ENCODE results near the gene SETBP1. TPM values are rescaled to one million over a fixed set of nuclear protein-coding genes. Genes with fewer than 3 reads are reported as not detected.

Gene SETBP1
- total RNA-seq, 1 donor from 2014 or later = 12.4 TPM

DNA sequence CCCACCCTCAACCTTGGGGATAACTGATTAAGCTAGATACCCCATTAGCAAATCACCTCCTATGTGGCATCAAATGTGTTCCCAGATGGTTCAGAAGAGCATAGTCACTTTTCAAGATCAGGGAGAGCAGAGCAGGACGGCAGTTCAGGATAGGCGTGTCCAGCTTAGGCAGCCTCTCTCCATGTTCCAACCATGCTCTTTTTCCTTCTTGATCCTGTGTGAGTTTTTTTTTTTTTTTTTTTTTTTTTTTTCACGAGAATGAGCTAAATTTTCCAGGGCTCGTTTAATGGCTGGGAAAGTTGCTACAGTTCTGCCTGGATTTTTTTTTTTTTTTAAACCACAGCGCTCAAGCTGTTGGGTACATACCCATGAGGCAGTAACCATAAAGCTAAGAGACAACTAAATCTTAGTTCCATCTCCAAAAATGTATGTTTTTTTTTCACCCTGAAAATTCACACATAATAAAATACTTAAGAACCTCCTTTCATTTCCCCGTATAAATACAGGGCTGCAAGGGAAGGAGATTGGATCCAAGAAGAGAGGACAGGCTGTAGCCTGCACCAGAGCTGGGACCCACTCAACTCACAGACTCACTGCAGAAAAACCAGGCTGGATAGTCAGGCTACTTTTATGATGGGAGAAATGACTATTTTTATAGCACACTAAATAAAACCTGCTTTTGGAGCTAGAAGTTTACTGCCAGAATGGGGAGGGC is 244.3 kb downstream of the SETBP1 start:
- TF ChIP-seq CTCF (IDR thresholded peaks at IDR 0.05; ENCODE audit: insufficient read depth, low read depth, low read length) (no peak), EZH2 (IDR thresholded peaks at IDR 0.05; ENCODE audit: insufficient read depth, low read length) (no peak)
- H3K36me3 ChIP-seq (ENCODE audit: insufficient read depth, low read length) = no peaks in the 10 kb centered on the region
- no peaks in the 10 kb centered on the region for H3K79me2 ChIP-seq (ENCODE audit: insufficient read depth, low read length)
- H3K9ac ChIP-seq (ENCODE audit: low read length) = no peak overlapping the region
- no peak for DNase-seq (ENCODE audit: low read depth)
- peaks cover 2% of the 10 kb centered on the region for H3K27me3 Mint-ChIP-seq (ENCODE audit: low read depth, unreplicated experiment)
- no peaks in the 10 kb centered on the region for H3K36me3 Mint-ChIP-seq (ENCODE audit: low read depth, unreplicated experiment)
- H3K4me1 Mint-ChIP-seq (ENCODE audit: low read depth, unreplicated experiment) = peaks cover 5% of the 10 kb centered on the region
- no peak overlapping the region for H3K27ac Mint-ChIP-seq (ENCODE audit: unreplicated experiment)
- no peak overlapping the region for H3K4me3 ChIP-seq (ENCODE audit: insufficient read depth, low read depth, low read length)
- no peaks in the 10 kb centered on the region for H3K4me1 ChIP-seq (ENCODE audit: insufficient read depth, low read length)
- no peaks in the 10 kb centered on the region for H3K27me3 ChIP-seq (ENCODE audit: insufficient read depth, low read length)
- FAIRE-seq = no peak
- H4K20me1 ChIP-seq (ENCODE audit: insufficient read depth, low read length) = no peaks in the 10 kb centered on the region
- H3K9me3 ChIP-seq (ENCODE audit: insufficient read depth, low read depth, low read length) = no peaks in the 10 kb centered on the region
- H2AFZ ChIP-seq (ENCODE audit: low read depth, low read length) = no peak overlapping the region
- H3K4me2 ChIP-seq (ENCODE audit: low read length) = no peak overlapping the region
- H3K27ac ChIP-seq (ENCODE audit: low read depth, low read length) = no peak overlapping the region
- no peaks in the 10 kb centered on the region for H3K9me3 Mint-ChIP-seq (ENCODE audit: unreplicated experiment)
- no peak overlapping the region for H3K4me3 Mint-ChIP-seq (ENCODE audit: unreplicated experiment)

- H3K9me3 Mint-ChIP-seq (ENCODE audit: unreplicated experiment) = peaks cover 2% of the 10 kb centered on the region
- no peak overlapping the region for H3K27ac ChIP-seq (ENCODE audit: low read depth, low read length)
- no peaks in the 10 kb centered on the region for H3K36me3 Mint-ChIP-seq (ENCODE audit: low read depth, unreplicated experiment)
- no peak overlapping the region for H2AFZ ChIP-seq (ENCODE audit: low read depth, low read length)
- H3K36me3 ChIP-seq (ENCODE audit: insufficient read depth, low read length) = no peaks in the 10 kb centered on the region
- H3K27ac Mint-ChIP-seq (ENCODE audit: unreplicated experiment) = no peak overlapping the region
- peak; percentile 26 for FAIRE-seq
- H3K4me3 ChIP-seq (ENCODE audit: insufficient read depth, low read depth, low read length) = no peak overlapping the region
- no peak overlapping the region for H3K4me2 ChIP-seq (ENCODE audit: low read length)
- no peak overlapping the region for H3K4me3 Mint-ChIP-seq (ENCODE audit: unreplicated experiment)
- H3K4me1 ChIP-seq (ENCODE audit: insufficient read depth, low read length) = no peaks in the 10 kb centered on the region
- no peak overlapping the region for H3K9ac ChIP-seq (ENCODE audit: low read length)
- H4K20me1 ChIP-seq (ENCODE audit: insufficient read depth, low read length) = no peaks in the 10 kb centered on the region
- H3K79me2 ChIP-seq (ENCODE audit: insufficient read depth, low read length) = no peaks in the 10 kb centered on the region
- no peaks in the 10 kb centered on the region for H3K4me1 Mint-ChIP-seq (ENCODE audit: low read depth, unreplicated experiment)
- TF ChIP-seq EZH2 (IDR thresholded peaks at IDR 0.05; ENCODE audit: insufficient read depth, low read length) (no peak), CTCF (IDR thresholded peaks at IDR 0.05; ENCODE audit: insufficient read depth, low read depth, low read length) (no peak)
- H3K27me3 ChIP-seq (ENCODE audit: insufficient read depth, low read length) = no peaks in the 10 kb centered on the region
- no peaks in the 10 kb centered on the region for H3K9me3 ChIP-seq (ENCODE audit: insufficient read depth, low read depth, low read length)
- DNase-seq (ENCODE audit: low read depth) = no peak
- H3K27me3 Mint-ChIP-seq (ENCODE audit: low read depth, unreplicated experiment) = peaks cover 2% of the 10 kb centered on the region
Observed at GRCh38 chr18:44927127-44927849, 246.6 kb downstream of the SETBP1 start.

GRCh38 chr18:44934901-44935300 is 254.2 kb downstream of the SETBP1 start:
- peaks cover 15% of the 10 kb centered on the region for H3K9me3 Mint-ChIP-seq (ENCODE audit: unreplicated experiment)
- Histone ChIP-seq H3K36me3 (ENCODE audit: insufficient read depth, low read length) (no peaks in the 10 kb centered on the region), H3K9ac (ENCODE audit: low read length) (no peak overlapping the region), H3K79me2 (ENCODE audit: insufficient read depth, low read length) (no peaks in the 10 kb centered on the region), H3K4me2 (ENCODE audit: low read length) (no peak overlapping the region), H3K27me3 (ENCODE audit: insufficient read depth, low read length) (no peaks in the 10 kb centered on the region), H2AFZ (ENCODE audit: low read depth, low read length) (no peak overlapping the region), H3K4me1 (ENCODE audit: insufficient read depth, low read length) (no peaks in the 10 kb centered on the region), H3K9me3 (ENCODE audit: insufficient read depth, low read depth, low read length) (no peaks in the 10 kb centered on the region), H3K4me3 (ENCODE audit: insufficient read depth, low read depth, low read length) (no peak overlapping the region), H4K20me1 (ENCODE audit: insufficient read depth, low read length) (no peaks in the 10 kb centered on the region), H3K27ac (ENCODE audit: low read depth, low read length) (no peak overlapping the region)
- no peak for DNase-seq (ENCODE audit: low read depth)
- no peaks in the 10 kb centered on the region for H3K4me1 Mint-ChIP-seq (ENCODE audit: low read depth, unreplicated experiment)
- peaks cover 5% of the 10 kb centered on the region for H3K36me3 Mint-ChIP-seq (ENCODE audit: low read depth, unreplicated experiment)
- H3K4me3 Mint-ChIP-seq (ENCODE audit: unreplicated experiment) = no peak overlapping the region
- peaks cover 2% of the 10 kb centered on the region for H3K27me3 Mint-ChIP-seq (ENCODE audit: low read depth, unreplicated experiment)
- no peak for FAIRE-seq
- TF ChIP-seq EZH2 (IDR thresholded peaks at IDR 0.05; ENCODE audit: insufficient read depth, low read length) (no peak), CTCF (IDR thresholded peaks at IDR 0.05; ENCODE audit: insufficient read depth, low read depth, low read length) (no peak)
- no peak overlapping the region for H3K27ac Mint-ChIP-seq (ENCODE audit: unreplicated experiment)

Data from astrocyte (in vitro differentiated cells and primary cell).